HG02759 (cell line): ENCODE data around the gene SYCN.

Experiments
- ATAC-seq: cut with Tn5 transposase; IDR thresholded peaks from one replicate; pipeline ENCODE4 v1.9.1; 2021; ENCODE audit warnings: mild to moderate bottlenecking, moderate library complexity; ENCODE audit not compliant: unreplicated experiment

SYCN gene

GRCh38 chr19:39172700-39173501 is 31.2 kb downstream of the SYCN start:
- ATAC-seq: no peak

GRCh38 chr19:39171479-39172465 is 32.3 kb downstream of the SYCN start:
- no peak for ATAC-seq

- ATAC-seq: no peak
Measured at GRCh38 chr19:39170386-39171231, 33.5 kb downstream of the SYCN start.

- no peak for ATAC-seq
Measured at GRCh38 chr19:39169143-39169810, 34.8 kb downstream of the SYCN start.

- no peak for ATAC-seq
Measured at GRCh38 chr19:39168258-39169142, 35.6 kb downstream of the SYCN start.

GRCh38 chr19:39167461-39168257 is 36.4 kb downstream of the SYCN start:
- ATAC-seq: no peak

GRCh38 chr19:39166571-39167391 is 37.3 kb downstream of the SYCN start:
- no peak for ATAC-seq

GRCh38 chr19:39165857-39166256 is 38.2 kb downstream of the SYCN start:
- ATAC-seq: no peak

- ATAC-seq: no peak
Measured at GRCh38 chr19:39164289-39164688, 39.8 kb downstream of the SYCN start.

- ATAC-seq: no peak
Measured at GRCh38 chr19:39163621-39164020, 40.4 kb downstream of the SYCN start.

- no peak for ATAC-seq
Measured at GRCh38 chr19:39162441-39163043, 41.5 kb downstream of the SYCN start.

GRCh38 chr19:39160889-39161672 is 43.0 kb downstream of the SYCN start:
- ATAC-seq: no peak

- ATAC-seq: no peak
Measured at GRCh38 chr19:39160523-39160861, 43.6 kb downstream of the SYCN start.

- no peak for ATAC-seq
Measured at GRCh38 chr19:39158646-39159260, 45.3 kb downstream of the SYCN start.

GRCh38 chr19:39157997-39158389 is 46.1 kb downstream of the SYCN start:
- no peak for ATAC-seq
